ENCODE results near the gene CACNA2D3.

Gene CACNA2D3

DNA sequence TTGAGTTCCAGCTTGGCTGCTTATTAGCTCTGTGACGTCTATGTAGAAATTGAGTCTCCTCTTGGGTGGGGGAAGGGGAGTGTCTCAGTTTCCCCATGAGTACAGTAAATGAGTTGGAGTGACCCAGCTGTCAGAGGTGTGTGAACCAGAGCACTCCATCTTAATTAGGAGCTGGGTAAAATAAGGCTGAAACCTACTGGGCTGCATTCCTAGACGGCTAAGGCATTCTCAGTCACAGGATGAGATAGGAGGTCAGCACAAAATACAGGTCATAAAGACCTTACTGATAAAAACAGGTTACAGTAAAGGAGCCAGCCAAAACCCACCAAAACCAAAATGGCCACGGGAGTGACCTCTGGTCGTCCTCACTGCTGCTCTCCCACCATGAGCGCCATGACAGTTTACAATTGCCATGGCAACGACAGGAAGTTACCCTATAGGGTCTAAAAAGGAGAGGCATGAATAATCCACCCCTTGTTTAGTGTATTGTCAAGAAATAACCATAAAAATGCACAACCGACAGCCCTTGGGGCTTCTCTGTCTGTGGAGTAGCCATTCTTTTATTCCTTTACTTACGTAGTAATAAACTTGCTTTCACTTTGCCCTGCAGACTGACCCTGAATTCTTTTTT is 222.4 kb downstream of the CACNA2D3 start:
- DNase-seq, result no peak

DNA sequence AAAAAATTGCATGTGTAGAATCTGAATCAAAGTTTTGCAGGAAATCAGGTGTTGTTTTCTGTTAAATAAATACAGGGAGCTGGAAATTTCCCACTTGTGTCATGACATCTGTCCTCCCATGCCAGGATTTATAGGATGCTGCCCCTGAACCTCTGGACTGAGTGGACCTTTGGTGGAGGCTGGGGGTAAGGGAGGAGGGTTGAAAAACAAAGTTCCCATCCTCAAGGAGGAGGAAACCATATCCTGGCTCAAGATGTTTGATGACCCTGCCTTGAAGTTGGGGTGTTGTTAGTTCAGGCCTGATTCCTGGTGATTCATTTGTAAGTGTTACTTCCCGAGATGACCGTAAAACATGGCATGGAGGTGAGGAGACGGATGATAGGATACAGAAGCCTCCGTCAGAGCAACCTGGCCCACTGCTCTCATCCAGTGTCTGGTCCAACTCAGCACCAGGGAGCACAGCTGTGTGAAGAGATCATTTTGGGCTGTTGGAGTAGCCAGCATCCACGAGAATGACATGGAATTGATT is 223.6 kb downstream of the CACNA2D3 start:
- no peak for DNase-seq

DNA sequence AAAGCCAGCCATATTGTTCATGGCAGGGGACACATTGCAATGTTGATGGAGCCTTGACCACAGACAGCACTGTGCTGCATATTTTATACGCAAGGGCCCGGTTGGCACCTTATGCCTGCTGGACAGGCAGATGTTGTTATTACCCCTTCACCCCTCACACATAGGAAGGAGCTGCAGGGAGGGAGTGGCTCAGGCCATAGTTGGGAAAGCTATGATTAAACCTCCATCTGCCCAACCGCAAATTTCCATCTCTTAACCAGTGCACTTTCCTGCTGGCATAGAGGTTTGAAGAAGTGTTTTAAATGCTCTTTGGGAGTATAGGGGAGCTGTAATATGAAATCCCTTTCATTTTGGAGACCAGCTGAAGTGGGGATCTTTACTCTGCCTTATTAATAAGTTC is 224.7 kb downstream of the CACNA2D3 start:
- DNase-seq, result no peak

DNA sequence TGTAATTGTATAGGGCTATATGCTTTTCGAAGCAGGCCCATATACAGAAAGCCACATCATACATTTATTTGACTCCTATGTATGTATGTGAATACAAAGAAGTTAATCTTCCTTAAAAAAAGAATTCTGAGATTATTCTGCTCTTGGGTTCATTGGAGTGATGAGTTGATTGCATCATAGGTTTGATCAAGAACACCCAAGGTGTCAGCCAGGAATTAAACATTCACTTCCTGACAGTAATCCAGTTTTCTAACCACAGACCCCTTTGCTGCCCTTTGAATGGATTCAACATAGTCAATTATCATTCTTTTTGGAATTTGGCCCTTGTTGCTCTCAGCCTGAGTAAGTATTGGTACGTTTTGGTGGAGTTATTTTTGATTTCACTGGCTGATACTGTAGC is 225.6 kb downstream of the CACNA2D3 start:
- DNase-seq, result no peak

DNA sequence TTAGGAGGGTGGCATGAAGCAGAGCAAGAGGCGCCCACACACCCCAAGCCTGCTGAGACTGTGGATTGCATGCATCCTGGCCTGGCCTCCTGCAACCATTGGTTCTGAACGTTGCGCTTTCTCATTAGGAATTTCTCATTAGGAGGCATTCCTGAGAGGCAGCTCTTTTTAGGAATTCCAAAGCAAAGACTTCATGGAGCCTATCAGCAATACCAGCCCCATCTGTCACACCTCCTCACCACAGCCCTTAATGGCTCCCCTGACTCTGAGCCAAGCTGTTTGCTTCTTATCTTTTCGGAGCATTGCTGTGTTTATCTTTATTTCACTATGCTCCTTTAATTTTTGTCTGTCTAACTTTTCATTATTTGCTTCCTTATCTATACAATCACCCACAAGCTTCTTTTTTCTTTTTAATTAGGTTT is 226.9 kb downstream of the CACNA2D3 start:
- DNase-seq, result no peak

DNA sequence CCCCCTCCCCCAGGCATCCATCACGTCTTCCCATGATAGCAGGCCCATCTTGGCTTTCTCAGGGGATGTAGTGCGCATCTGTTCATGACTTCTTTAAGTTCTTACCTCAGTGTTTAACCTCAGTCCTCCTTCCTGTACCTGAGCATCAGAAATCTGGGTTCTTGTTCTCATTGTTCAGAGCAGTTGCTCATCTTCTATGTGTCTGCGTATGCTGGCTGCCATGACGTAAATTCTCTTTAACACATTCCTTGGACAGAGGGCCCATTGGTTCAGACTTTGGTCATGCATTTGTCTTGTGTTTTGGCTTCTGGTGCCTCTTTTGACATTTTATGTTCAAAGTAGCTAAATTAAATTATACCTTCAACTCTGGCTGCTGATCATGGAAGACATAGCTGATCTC is 227.3 kb downstream of the CACNA2D3 start:
- no peak for DNase-seq

DNA sequence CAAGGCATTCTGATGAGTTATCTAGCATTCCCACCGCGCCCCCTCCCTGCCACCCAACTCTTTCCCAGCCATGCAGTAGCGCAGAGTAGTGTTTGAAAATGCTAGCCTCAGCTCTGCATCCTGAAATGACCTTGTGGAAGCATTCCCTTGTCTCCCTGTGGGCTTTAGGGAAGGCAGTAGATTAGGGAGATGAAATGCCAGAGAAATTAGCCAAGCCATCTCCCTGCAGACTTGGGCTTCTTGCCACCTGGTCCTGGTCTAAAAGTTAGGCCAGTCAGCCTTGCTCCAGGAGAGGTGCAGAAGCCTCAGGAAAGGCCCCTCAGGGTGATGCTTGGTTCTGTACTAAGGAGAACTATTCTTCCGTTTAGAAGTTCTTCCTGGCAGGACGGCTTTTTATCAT is 231.2 kb downstream of the CACNA2D3 start:
- DNase-seq, result no peak

DNA sequence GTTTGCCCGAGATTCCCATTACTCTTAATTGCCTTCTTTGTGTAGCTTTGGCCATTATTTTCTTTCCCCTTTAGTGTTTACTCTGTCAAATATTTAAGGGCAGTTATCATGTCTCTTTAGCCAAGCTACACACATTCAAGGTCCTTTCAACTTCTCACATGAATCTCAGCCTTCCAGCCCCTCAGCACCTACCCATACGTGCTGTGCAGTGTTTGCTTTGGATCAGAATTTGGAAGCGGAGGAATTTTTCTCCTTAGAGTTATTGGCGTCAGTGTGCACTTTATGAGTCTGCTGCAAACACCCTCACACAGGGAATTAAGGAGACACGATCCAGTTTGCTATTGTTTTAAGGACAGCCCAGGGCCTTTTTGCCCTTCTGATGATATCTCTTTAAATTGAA is 231.6 kb downstream of the CACNA2D3 start:
- no peak for DNase-seq

DNA sequence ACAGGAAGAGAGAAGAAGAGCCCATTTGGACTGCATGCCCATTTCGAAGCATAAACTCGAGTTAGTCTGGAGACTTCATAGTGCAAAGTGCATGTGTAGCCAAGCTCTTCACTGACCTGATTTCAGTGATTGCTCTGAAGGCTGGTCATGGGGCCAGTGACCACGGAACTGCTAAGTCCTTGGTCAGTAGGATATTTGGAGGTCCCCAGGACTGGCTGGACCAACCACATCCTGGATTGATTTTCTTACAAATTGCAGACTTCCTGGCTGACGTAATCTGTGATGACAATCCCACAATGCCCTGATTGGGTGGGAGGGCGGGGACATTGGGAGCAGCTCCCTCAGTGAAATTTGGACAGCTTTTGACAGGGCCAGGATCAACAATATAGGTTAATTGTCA is 233.4 kb downstream of the CACNA2D3 start:
- DNase-seq, result no peak

DNA sequence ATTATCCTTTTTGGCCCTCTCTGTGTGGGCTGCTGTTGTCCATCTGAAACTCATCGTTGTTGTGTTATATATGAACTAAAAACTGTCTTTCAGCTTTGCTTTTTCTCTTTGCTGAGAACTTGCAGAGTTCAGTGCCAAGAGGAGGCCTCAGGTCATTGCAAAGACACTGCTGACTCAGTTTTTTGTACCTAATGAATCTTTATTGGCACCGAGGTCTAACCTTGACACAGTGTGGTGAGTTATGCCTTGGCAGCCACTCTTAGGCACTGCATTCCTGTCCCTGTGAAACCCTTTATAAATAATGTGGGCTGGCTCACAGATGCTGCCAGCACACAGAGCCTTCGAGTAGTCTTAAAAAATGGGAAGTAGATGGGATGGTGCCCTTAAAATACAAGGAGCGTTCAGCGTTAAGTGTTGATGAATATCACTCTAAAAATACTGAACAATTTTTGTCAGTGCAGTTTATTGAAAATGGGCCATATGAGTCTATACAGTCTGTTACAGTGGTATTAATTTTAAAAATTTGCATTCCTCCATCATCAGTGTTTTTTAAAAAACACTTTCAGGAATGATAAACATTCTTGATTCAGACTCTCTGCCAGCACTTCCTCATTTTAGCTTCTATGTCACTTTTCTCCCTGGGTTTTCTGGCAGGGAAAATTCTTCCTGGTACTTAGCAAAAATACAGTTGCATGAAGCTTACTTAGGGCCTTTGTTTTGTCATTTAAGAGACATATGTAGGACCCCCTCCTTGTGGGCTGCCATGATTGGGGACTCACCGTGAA is 234.1 kb downstream of the CACNA2D3 start:
- DNase-seq, result no peak

DNA sequence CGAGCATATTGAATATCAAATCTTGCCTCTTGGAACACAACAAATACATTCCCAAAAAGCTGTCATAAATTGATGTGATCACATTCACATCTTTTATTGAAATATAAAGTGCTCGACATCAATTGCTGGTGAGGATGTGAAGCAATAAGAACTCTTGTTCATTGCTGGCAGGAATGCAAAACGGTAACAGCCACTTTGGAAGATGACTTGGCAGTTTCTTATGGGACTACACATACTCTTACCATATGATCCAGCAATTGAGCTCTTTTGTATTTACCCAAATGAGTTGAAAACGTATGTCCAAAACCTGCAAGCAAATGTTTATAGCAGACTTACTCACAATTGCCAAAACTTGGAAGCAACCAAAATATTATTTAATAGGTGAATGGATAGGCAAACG is 234.9 kb downstream of the CACNA2D3 start:
- no peak for DNase-seq

DNA sequence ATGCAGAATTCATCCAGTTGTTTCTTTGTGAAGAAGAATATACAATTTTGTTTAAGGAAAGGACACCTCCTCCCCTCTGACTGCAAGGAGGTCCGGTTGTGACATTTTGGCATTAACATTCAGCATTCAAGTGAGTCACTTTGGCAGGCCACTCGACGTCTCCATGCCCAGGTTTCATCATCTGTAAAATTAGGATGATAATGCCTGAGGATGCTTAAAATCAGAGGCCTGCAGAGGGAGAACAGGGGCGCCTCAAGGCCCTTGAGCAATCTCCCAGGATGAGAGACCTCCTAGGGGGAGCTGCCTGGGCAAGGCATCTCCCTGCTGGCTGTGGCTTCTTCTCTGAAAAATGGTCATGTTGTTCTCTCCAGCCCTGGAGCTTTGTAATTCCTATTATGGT is 236.0 kb downstream of the CACNA2D3 start:
- no peak for DNase-seq

DNA sequence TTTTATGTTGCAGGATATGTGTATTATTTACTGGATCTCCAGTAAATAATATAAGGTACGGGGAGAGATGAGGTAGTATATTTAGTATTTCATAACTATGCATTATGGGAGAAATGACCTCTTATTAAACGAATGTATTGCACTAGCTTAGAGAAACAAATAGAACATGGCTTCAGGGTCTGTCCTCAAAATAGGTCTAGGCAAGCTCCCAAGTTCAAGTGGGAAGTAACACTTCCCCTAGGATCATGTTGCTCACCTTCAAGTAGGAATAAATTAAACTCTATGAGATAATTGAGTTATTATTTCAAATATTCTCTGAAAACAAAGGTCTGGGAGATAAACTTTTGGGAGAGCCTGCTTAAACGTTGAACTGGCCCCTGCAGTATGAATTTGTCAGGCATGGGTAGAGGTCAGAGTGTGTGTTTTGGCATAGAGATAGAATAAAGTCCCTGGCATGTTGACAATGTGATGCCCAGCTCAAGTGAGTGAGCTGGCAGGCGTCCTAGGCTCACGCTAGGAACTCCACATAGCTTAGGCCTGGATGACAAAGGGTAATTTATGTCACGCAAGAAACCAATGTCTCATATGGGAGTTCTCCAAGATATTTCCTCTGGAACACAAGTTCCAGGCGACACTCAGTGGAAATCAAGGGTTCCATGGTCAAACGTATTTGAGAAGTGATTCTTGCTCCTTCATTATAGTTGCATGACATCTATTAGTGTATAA is 236.8 kb downstream of the CACNA2D3 start:
- DNase-seq, result no peak

DNA sequence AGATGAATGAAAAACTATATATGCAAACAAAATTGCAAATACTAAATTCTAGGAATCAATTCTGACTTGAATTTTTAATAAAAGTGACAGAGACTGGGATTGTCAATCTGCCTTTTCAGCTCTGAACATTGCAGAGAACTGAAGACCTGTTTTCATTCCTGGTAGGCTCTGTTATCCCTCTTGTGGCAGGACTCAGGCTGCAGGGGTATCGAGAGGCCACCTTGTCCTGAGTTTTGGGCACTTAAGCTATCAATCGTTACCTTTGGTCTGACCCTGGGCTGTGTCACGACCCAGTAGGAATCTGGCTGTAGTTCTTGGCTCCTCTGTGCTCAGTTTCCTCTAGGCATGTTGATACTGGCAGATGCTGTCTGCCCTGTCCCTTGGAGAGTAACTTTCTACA is 238.0 kb downstream of the CACNA2D3 start:
- DNase-seq, result no peak

DNA sequence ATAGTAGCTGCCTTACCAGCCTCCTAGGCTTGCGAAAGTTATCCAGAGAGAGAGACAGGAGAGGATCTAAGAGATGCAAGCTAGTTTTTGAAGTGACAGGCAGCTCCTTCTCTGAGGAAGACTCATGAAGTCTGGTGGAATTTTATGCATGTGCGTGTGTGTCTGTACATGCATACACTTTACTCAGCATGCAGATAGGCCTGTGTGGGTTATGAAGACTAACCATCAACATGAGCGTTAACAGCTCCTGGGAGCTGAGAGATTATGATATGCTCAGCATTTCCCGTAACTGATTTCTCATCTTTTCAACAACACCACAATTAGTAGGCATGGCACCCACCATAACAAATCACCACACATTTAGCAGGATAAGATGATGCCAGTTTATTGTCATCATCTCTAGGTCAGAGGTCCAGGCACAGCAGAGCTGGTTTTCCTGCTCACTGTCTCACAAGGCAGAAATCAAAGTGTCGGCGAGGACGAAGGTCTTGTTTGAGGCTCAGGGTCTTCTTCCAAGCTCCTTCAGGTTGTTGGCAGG is 239.5 kb downstream of the CACNA2D3 start:
- DNase-seq, result no peak

DNA sequence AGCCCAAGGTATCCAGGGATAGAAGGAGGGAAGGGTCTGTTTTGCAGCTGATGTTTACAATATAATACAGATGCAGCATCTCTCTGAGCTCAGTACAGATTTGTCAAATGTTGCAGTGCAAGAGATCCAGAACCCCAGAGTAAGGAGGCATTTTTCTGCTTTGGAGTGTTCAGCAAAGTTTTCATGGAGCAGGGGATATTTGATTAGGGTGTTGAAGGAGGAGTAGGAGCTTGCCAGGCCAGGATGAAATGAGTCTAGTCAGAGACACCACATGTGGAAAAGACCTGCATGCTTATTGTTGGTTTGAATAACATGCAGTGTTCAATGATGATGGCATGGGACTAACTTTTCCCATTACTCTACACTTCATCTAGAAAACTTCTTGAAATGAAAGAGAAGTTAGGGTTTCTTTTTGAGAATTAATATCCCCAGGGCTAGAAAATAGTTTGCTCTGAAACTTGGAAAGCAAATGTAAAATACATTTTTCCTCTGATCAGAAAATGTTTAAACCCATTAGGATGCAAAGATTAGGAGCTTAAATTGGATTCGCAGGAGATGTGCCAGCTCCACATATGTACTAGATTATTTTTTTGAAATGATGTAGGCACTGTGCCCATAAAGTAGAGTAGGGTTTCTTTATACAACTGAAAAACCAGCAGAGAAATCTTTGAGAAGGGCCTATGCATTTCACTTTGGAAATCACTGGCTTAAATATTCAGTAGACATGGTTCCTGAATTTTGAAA is 243.8 kb downstream of the CACNA2D3 start:
- DNase-seq, result no peak

DNA sequence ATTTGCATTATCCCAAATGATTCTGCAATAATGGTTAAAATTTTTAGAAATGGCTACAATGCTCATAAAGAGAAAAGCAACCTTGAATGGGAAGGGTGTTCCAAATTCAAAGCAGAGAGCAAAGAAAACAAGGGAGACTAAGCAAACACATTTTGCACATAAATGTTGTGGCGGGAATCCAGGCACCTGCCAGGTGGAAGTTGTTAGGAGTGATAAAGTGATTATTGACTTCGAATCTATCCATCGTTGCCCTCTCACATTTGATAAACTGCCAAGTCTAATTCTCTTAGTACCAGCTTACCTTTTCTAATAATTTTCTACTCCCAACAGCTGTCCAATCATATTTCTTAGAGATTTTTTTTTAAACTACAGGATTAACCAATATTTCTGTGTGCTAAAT is 244.5 kb downstream of the CACNA2D3 start:
- no peak for DNase-seq

DNA sequence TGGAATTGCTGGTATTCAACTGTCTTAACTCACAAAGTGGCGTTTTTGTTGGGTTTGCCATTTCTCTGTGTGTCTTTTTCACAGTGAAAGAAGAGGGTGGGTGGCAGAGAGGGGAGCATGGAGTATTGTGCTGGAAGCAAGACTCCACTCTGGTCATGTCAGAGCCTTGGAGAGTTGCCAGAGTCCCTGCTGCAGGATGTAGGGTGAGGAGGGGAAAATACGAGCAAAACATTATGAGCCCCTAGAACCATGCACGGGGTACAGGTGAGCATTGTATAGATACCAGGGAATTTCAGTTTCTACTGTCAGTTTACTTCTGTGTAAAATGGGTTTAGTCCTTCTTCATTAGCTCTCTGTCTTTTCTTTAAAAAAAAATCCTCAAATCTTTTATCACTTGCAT is 249.9 kb downstream of the CACNA2D3 start:
- DNase-seq, result no peak

DNA sequence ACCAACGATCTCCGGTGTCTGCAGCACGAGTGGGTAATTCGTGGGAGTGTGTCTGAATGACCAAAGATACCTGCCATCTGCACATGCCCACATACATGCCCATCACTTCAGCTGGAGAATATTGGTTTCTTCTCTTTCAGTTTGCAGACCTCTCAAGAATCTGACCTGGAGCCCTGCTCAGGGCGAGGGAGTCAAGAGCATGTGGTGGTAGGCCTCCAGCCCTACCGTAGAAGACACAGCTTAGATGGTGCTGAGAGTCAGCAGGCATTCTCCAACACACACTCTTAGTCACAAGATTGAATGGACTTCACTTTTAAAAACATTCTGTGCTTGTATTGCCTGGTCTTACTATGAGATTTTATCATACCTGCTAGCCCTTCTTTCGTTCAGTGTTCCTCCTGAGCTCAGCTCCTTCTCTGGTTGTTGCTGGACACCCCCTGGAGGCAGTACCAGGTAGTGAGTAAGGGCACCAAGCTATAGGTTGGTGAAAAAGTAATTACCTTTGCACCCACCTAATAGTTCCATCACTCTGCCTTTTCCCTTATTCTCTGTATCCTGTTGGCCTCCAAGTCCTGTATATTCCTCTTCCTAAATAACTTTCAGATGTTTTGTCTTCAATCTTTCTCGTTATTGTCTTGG is 252.0 kb downstream of the CACNA2D3 start:
- no peak for DNase-seq

DNA sequence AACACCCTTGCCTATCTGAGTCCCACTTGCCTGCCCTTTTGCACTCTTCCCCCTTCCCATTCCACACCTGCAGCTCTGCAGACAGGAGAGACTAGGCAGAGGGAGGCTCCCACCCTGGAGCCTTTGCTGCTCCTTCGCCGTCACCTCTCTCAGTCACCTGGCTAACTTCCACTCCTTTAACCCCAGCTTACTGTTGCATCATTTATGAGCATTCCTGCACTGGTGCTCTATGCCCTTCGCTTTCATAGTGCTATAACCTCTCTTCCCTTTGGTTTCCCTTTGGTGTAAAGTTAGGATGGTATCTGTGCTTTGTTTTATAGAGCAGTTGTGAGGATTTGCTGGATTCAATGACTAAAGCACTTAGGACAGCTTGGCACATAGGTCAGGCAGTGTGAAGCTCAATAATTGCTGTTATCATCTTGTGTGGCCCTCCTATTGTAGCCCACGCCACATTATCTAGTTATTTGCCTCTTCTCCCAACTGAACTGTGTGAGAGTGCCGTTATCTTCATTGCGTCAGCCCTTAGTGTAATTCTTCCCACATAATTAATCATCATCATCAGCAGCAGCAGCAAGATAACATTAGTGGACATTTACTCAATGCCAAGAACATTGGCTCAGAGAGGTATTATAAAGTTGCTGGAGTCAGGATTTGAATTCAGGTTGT is 253.9 kb downstream of the CACNA2D3 start:
- DNase-seq, result no peak

DNA sequence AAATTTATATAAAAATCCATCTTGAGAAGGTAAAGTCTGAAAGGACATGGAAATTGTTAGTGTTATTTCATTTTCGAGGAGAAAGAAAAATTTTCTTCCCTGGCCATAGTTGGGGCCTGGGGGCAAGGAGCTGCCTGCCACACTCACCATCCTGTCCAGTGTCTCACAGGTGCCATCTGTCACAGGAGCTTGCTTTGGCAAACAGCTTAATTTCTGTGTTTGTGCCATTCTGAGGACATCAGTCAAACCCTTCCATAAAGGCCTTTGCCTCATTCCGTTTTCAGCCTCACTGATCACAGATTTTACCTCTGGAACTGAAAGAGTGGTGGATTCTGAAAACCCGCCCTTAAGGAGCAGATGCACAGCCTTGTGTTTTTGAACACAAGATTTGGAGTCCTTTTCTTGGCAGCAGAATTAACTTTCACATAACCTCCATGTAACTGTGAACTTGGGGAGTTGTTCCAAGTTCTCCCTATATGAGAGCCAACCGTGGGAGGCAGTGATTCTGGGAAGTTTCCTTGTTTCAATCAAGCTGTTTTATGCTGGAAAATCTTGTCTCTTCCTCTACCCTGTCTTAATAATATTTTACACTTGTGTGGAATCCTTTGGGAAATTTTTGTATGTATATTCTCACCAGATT is 254.7 kb downstream of the CACNA2D3 start:
- no peak for DNase-seq

Measured in activated CD8-positive, alpha-beta memory T cell treated with anti-CD3 and anti-CD28 coated beads, Interleukin-2, amount 50 U/mL, for 48 hours (primary cell).